GM21786 (cell line): ENCODE data around the gene RESF1.

ENCODE experiments used
- ATAC-seq: cut with Tn5 transposase; IDR thresholded peaks from one replicate; pipeline ENCODE4 v1.9.1; 2021; ENCODE audit not compliant: unreplicated experiment

RESF1 gene

DNA sequence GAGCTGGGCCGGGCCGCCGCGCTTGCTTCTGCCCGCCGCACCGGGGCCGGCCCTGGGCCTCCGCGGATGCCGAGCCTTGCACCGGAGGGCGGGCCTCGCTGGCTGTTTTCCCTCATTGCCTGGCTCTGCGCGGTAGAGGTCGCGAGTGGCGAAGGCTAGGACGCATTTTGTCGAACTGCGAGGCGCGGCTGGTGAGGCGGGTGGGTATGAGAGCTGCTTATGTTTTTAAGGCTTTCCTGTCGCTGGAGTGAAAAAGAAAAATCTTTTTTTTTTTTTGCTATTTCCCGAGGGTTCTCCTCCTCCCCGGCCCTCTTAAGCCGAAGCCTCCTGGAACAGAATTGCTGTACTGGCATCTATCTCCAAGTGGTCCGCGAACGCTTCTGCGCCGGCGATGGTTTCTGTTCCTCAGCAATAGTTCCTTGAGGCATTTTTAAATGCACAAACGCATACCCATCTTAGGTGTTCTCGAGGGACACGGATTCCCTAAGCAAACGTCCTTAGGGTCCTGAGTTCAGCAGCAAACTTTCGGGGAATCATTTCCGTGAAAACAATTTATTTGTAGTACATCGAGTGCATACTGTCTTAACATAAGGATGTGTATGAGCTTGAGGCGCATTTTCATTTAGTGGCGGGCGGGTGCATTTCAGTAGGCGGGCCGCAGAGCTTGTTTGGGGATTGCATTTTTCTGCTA lies 631 bp downstream of the RESF1 start:
- peak; percentile 37 for ATAC-seq

GRCh38 chr12:31961137-31961536 lies 1.9 kb downstream of the RESF1 start:
- no peak for ATAC-seq

- ATAC-seq: no peak
Observed at GRCh38 chr12:31962076-31962475, 2.9 kb downstream of the RESF1 start.

GRCh38 chr12:31964280-31964679 lies 5.1 kb downstream of the RESF1 start:
- ATAC-seq: no peak

DNA sequence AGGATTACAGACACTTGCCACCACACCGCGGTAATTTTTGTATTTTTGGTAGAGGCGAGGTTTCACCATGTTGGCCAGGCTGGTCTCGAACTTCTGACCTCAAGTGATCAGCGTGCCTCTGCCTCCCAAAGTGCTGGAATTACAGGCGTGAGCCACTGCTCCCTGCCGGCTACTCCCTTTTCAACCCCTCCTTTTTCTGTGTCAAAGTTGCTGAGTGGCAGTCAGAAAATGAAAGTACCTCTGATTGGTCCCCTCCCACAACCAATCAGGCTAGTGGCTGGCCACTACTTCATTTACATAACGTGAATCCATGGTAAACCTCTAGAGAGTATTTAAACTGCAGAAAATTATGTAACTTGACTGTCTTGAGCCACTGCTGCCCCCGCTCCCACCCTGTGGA lies 5.9 kb downstream of the RESF1 start:
- no peak for ATAC-seq

- no peak for ATAC-seq
Observed at GRCh38 chr12:31966558-31967205, 7.5 kb downstream of the RESF1 start.

- ATAC-seq: no peak
Observed at GRCh38 chr12:31967539-31967938, 8.3 kb downstream of the RESF1 start.

DNA sequence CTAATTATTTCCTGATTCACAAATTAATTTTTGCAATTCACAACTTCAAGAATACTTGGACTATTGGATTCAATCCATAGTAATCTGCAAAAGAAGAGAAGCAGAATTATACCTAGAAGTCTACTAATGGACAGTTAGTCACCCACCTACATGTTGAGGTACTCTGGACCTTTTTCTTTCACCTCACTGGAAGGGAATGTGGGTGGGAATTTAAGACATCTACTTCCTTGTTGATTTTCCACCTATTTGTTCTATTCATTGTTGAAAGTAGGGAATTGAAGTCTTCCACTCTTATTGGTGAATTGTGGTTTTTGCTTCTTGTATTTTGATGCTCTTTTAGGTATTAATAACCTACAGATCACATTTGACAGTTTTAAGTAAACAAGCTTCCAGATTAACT lies 11.0 kb downstream of the RESF1 start:
- ATAC-seq: no peak

DNA sequence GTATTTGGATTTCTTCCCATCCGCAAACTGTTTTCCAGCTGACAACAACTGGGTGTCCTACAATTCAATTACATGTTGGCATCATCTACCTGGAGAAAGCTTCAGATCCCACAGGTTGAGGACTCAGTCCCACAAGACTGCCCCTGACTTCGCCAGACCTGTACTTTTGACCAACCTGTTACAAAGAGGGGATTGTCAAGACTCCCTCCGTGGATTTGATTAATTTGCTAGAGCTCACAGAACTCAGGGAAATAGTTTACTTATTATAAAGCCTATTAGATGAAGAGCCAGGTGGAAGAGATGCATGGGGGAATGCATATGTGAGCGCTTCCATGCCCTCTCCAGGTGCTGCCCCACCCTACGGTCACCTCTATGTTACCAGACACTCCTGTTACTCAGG lies 14.6 kb downstream of the RESF1 start:
- no peak for ATAC-seq

GRCh38 chr12:31974673-31975072 lies 15.5 kb downstream of the RESF1 start:
- no peak for ATAC-seq

DNA sequence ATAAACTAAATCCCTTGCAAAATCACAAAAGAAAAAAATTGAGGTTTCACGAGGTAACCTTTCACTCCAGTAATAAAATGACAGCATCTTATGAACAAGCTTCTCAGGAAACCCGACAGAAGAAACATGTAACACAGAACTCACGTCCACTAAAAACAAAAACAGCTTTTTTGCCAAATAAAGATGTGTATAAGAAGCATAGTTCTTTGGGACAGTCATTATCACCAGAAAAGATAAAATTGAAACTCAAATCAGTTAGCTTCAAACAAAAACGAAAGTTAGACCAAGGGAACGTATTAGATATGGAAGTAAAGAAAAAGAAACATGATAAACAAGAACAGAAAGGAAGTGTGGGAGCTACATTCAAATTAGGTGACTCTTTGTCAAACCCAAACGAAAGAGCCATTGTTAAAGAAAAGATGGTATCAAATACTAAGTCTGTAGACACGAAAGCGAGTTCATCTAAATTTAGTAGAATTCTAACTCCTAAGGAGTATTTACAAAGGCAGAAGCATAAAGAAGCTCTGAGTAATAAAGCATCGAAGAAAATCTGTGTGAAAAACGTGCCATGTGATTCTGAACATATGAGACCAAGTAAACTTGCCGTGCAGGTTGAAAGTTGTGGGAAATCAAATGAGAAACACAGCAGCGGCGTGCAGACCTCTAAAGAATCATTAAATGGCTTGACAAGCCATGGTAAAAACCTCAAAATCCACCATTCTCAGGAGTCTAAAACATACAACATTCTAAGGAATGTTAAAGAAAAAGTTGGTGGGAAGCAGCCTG lies 25.8 kb downstream of the RESF1 start:
- no peak for ATAC-seq

GRCh38 chr12:31985832-31986231 lies 26.6 kb downstream of the RESF1 start:
- ATAC-seq: no peak

DNA sequence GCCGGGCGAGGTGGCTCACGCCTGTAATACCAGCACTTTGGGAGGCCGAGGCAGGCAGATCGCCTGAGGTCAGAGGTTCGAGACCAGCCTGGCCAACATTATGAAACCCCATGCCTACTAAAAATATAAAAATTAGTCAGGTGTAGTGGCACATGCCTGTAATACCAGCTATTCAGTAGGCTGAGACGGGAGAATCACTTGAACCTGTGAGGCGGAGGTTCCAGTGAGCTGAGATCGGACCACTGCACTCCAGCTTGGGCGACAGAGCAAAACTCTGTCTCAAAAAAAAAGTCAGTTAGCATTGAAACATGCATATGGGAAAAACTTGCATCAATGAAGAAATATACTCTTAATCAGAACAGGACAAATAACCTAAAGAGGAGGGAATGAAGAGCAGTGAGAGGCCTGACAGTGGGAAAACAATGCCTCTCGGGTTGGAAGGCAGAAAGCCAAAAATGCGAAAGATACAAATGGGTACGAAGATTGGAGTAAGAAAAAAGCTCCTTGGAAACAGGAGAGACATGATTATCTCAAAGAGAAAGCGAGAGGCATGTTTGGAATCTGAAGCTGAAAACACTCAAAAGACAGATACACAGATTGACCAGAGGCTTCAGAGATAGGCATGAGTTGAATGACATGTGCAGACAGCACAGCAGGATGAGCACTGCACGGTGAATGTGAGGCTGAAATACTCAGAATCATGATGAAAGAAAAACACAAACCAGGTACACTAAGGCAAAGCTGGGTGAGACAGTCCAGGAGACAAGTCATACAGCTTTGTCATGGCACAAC lies 30.6 kb downstream of the RESF1 start:
- no peak for ATAC-seq

DNA sequence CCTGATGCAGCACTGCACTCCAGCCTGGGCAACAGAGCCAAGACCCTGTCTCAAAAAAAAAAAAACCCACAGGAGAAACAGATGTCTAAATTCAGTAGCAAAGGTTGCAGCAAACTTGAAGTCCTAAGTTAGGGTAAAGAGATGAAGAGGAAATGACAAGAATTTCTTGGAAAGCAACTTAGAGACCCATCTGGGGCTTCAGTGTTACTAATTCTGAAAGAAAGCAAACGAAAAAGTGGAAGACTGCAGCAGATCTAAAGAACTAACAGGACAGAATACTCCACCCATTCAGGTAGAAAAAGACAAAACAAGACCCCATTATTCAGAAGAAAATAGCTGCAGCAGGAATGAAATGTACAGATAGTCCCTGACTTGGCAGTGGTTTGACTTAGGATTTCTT lies 31.9 kb downstream of the RESF1 start:
- ATAC-seq: no peak

GRCh38 chr12:31991815-31992214 lies 32.6 kb downstream of the RESF1 start:
- ATAC-seq: peak; percentile 52

GRCh38 chr12:31999692-32000091 lies 40.5 kb downstream of the RESF1 start:
- no peak for ATAC-seq

GRCh38 chr12:32000373-32001005 lies 41.3 kb downstream of the RESF1 start:
- no peak for ATAC-seq

GRCh38 chr12:32002848-32003493 lies 43.8 kb downstream of the RESF1 start:
- no peak for ATAC-seq

GRCh38 chr12:32003654-32004053 lies 44.4 kb downstream of the RESF1 start:
- no peak for ATAC-seq

GRCh38 chr12:32005496-32006125 lies 46.4 kb downstream of the RESF1 start:
- no peak for ATAC-seq
